Measurements from ENCODE around the gene BBS1.

BBS1 gene

GRCh38 chr11:66466225-66467033 lies 44.0 kb upstream of the BBS1 start, which contains the start of gene PELI3 (continued):
- TF ChIP-seq ZNF311 (tag by site-specific recombination; IDR thresholded peaks at IDR 0.05; ENCODE audit: borderline replicate concordance) (no peak), ZNF777 (tag by site-specific recombination; IDR thresholded peaks at IDR 0.05; ENCODE audit: borderline replicate concordance) (no peak), KLF16 (tag by site-specific recombination; IDR thresholded peaks at IDR 0.05) (peak; percentile 78), GLIS1 (tag by site-specific recombination; IDR thresholded peaks at IDR 0.05) (peak; percentile 72), ZNF24 (tag by site-specific recombination; IDR thresholded peaks at IDR 0.05) (no peak), ZNF175 (tag by site-specific recombination; IDR thresholded peaks at IDR 0.05) (no peak), IKZF3 (tag by site-specific recombination; IDR thresholded peaks at IDR 0.05) (no peak), ZNF571 (tag by site-specific recombination; IDR thresholded peaks at IDR 0.05) (no peak), ZNF214 (tag by site-specific recombination; IDR thresholded peaks at IDR 0.05; ENCODE audit: borderline replicate concordance) (no peak), ZNF362 (tag by site-specific recombination; IDR thresholded peaks at IDR 0.05) (no peak), ZNF280C (tag by site-specific recombination; IDR thresholded peaks at IDR 0.05) (no peak), ZNF521 (tag by site-specific recombination; IDR thresholded peaks at IDR 0.05) (no peak), ZNF514 (tag by site-specific recombination; IDR thresholded peaks at IDR 0.05) (no peak), ZSCAN18 (tag by site-specific recombination; IDR thresholded peaks at IDR 0.05) (no peak)

GRCh38 chr11:66467034-66467659 lies 43.3 kb upstream of the BBS1 start:
- ChIA-PET POLR2A (interaction anchor here (0.9 to 6.2 kb wide), 10 partner anchors 8 to 149 kb away, joined by 3 to 64 read pairs (median 4); partner anchors contain the start of genes BBS1, DPP3, MRPL11 and RBM14), CTCF (interaction anchor here (0.5 to 1.0 kb wide), 8 partner anchors 12 to 325 kb away, joined by 3 to 5 read pairs (median 3); partner anchors contain the start of genes CCDC87, CCS and MRPL11)
- Histone ChIP-seq H3K4me1 (ENCODE audit: control insufficient read depth, insufficient read depth, low read length) (no peaks in the 10 kb centered on the region), H3K4me3 (ENCODE audit: low read depth, low read length) (peak overlapping the region; percentile 53), H3K27ac (ENCODE audit: extremely low read depth, low read depth, low read length) (no peak overlapping the region; the same call in 1 of the 2 replicates), H3K36me3 (ENCODE audit: control insufficient read depth in 2 of 2, insufficient read depth in 1 of 2, low read length in 2 of 2) (peaks cover 0 to 29% of the 10 kb centered on the region in 2 experiments; a peak in 1 of 3 replicates), H3K9me3 (ENCODE audit: control insufficient read depth, insufficient read depth, low read depth, low read length) (no peaks in the 10 kb centered on the region)
- TF ChIP-seq ZIC2 (tag by site-specific recombination; IDR thresholded peaks at IDR 0.05) (0 out of 2 replicates have a peak, but pooled peaks have one; percentile 18), ZBTB26 (tag by site-specific recombination; optimal IDR thresholded peaks at IDR 0.05) (peak; percentile 63), PBX3 (CRISPR knock-in tag; IDR thresholded peaks at IDR 0.05) (peak; percentile 45; the same call in 1 of the 2 replicates), PATZ1 (tag by site-specific recombination; IDR thresholded peaks at IDR 0.05) (0 out of 2 replicates have a peak, but pooled peaks have one; percentile 20), ZNF560 (tag by site-specific recombination; IDR thresholded peaks at IDR 0.05; ENCODE audit: borderline replicate concordance) (no peak), ZNF223 (tag by site-specific recombination; IDR thresholded peaks at IDR 0.05) (no peak), ZNF510 (tag by site-specific recombination; IDR thresholded peaks at IDR 0.05; ENCODE audit: insufficient replicate concordance) (no peak), ZNF335 (tag by site-specific recombination; conservative IDR thresholded peaks at IDR 0.05) (peak; percentile 54), ZNF571 (tag by site-specific recombination; IDR thresholded peaks at IDR 0.05) (no peak), ZNF549 (tag by site-specific recombination; IDR thresholded peaks at IDR 0.05) (no peak), ZBTB20 (tag by site-specific recombination; IDR thresholded peaks at IDR 0.05) (peak; percentile 58; the same call in 1 of the 2 replicates)

All from HEK293 (cell line).